HEK293 (cell line): ENCODE measurements around the gene RAC2.

ENCODE experiments used
- CTCF ChIP-seq: fragments of 450-650 bp; formaldehyde crosslinking; IDR thresholded peaks from 2 replicates; pipeline ENCODE4 v1.5.1; 2016; ENCODE audit warnings: missing biosample characterization, missing genetic modification characterization
- ZNF239 ChIP-seq: fragments of 450-650 bp; formaldehyde crosslinking; IDR thresholded peaks from 2 replicates; pipeline ENCODE4 v1.5.1; 2016; ENCODE audit warnings: missing biosample characterization, missing genetic modification characterization
- ZNF514 ChIP-seq: fragments of 450-650 bp; formaldehyde crosslinking; IDR thresholded peaks from 2 replicates; pipeline ENCODE4 v1.5.1; 2016; ENCODE audit warnings: missing biosample characterization, missing genetic modification characterization
- ZNF555 ChIP-seq: fragments of 450-650 bp; formaldehyde crosslinking; conservative IDR thresholded peaks from 2 replicates; pipeline ENCODE4 v1.5.1; 2017; ENCODE audit warnings: missing biosample characterization, mild to moderate bottlenecking, missing genetic modification characterization, inconsistent platforms
- ZNF677 ChIP-seq: fragments of 450-650 bp; IDR thresholded peaks from 2 replicates; pipeline ENCODE4 v1.5.0; 2018; ENCODE audit warnings: missing biosample characterization, mild to moderate bottlenecking, missing genetic modification characterization, moderate library complexity
- ZNF792 ChIP-seq: fragments of 450-650 bp; formaldehyde crosslinking; IDR thresholded peaks from 2 replicates; pipeline ENCODE4 v1.5.1; 2016; ENCODE audit warnings: missing biosample characterization, missing genetic modification characterization
- ZSCAN18 ChIP-seq: fragments of 450-650 bp; formaldehyde crosslinking; IDR thresholded peaks from 2 replicates; pipeline ENCODE4 v1.5.1; 2016; ENCODE audit warnings: missing biosample characterization, missing genetic modification characterization
- ZXDB ChIP-seq: fragments of 450-650 bp; formaldehyde crosslinking; IDR thresholded peaks from 2 replicates; pipeline ENCODE4 v1.5.1; 2016; ENCODE audit warnings: missing biosample characterization, missing genetic modification characterization
- TF ChIP-seq, protein P1 (sequence below): fragments of 450-650 bp; formaldehyde crosslinking; IDR thresholded peaks from 2 replicates; pipeline ENCODE4 v1.5.1; 2016; ENCODE audit warnings: missing biosample characterization, missing genetic modification characterization

- TF ChIP-seq CTCF (tag by site-specific recombination) (no peak), ZNF677 (tag by site-specific recombination) (no peak), ZNF514 (no peak), ZXDB (no peak), ZNF239 (tag by site-specific recombination) (no peak), ZNF555 (tag by site-specific recombination) (no peak), ZSCAN18 (tag by site-specific recombination) (no peak), ZNF792 (tag by site-specific recombination) (no peak)
- TF ChIP-seq, protein P1, sequence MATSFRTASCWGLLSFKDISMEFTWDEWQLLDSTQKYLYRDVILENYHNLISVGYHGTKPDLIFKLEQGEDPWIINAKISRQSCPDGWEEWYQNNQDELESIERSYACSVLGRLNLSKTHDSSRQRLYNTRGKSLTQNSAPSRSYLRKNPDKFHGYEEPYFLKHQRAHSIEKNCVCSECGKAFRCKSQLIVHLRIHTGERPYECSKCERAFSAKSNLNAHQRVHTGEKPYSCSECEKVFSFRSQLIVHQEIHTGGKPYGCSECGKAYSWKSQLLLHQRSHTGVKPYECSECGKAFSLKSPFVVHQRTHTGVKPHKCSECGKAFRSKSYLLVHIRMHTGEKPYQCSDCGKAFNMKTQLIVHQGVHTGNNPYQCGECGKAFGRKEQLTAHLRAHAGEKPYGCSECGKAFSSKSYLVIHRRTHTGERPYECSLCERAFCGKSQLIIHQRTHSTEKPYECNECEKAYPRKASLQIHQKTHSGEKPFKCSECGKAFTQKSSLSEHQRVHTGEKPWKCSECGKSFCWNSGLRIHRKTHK (tag by site-specific recombination): no peak
Observed at GRCh38 chr22:37254867-37255233, 10.8 kb upstream of the RAC2 start.
